Endothelial cell of umbilical vein (primary cell): ENCODE results near the gene ERBB4. TPM values are rescaled to one million over a fixed set of nuclear protein-coding genes. Genes with fewer than 3 reads are reported as not detected.

ENCODE experiments used
- BruUV-seq: library from RNA; stranded (reverse); fragments of 400-500 nt; replicated peaks from 2 replicates; lab custom pipeline; 2021; lab: Mats Ljungman, UMichigan
- CTCF ChIA-PET: fragments of 300-600, 350-600 bp; sonication (Branson Sonifier 250); formaldehyde crosslinking; loops from one replicate; lab custom pipeline; 2021; ENCODE audit warnings: antibody characterized with exemption, inconsistent platforms; lab: Charles Lee
- POLR2A ChIA-PET: fragments of 300-600, 350-600 bp; sonication (Branson Sonifier 250); formaldehyde crosslinking; loops from one replicate; lab custom pipeline; 2021; ENCODE audit warnings: antibody characterized with exemption, inconsistent platforms; lab: Charles Lee
- DNase-seq: peaks from one replicate; pipeline ENCODE4 v3.0.0-alpha.2; 2011; ENCODE audit warnings: low read depth, low spot score
- FAIRE-seq: peaks from 2 replicates; lab custom pipeline; 2011; peaks lifted over from hg19 to GRCh38; lab: Jason Lieb, UNC
- H2AFZ ChIP-seq: 2 replicates; pipeline ENCODE4 v1.6.0; 2012; ENCODE audit warnings: low read depth, low read length, control low read depth, inconsistent platforms
- H3K27ac ChIP-seq: 2 replicates; pipeline ENCODE4 v1.5.1; 2011; ENCODE audit warnings: low read depth, mild to moderate bottlenecking, control low read depth, low read length, moderate library complexity; ENCODE audit not compliant: insufficient read depth
- H3K27me3 ChIP-seq, 2 experiments: 2 replicates each; pipeline versions ENCODE4 v1.6.0 to v1.6.1; 2011; ENCODE audit warnings: low read length in 2 of 2, mixed read lengths in 1 of 2; ENCODE audit not compliant: control insufficient read depth in 2 of 2, insufficient read depth in 2 of 2
- H3K36me3 ChIP-seq, 2 experiments: 2 replicates in 1 of 2; 3 replicates in 1 of 2; pipeline ENCODE4 v1.5.1; 2011; ENCODE audit warnings: low read length in 2 of 2, mild to moderate bottlenecking in 1 of 2, moderate library complexity in 1 of 2; ENCODE audit not compliant: control insufficient read depth in 2 of 2, insufficient read depth in 2 of 2; ENCODE audit errors: extremely low read depth in 1 of 2
- H3K4me1 ChIP-seq: 3 replicates; pipeline ENCODE4 v1.5.1; 2011; ENCODE audit warnings: mild to moderate bottlenecking, low read length; ENCODE audit not compliant: control insufficient read depth, insufficient read depth; ENCODE audit errors: extremely low read depth
- H3K4me2 ChIP-seq: 2 replicates; pipeline ENCODE4 v1.6.1; 2011; ENCODE audit warnings: low read length, control low read depth, mixed read lengths; ENCODE audit not compliant: insufficient read depth
- H3K4me3 ChIP-seq, 3 experiments: fragments of 200-600 bp in 1 of 3; sonication (generic), shearing (Covaris generic) in 1 of 3; replicated peaks in 1 of 3; 2 replicates each; pipeline ENCODE4 v1.5.1; 2011 to 2016; ENCODE audit warnings: control low read depth in 3 of 3, low read length in 3 of 3, mild to moderate bottlenecking in 2 of 3, inconsistent platforms in 1 of 3, low read depth in 1 of 3, moderate library complexity in 1 of 3; ENCODE audit not compliant: insufficient read depth in 1 of 3
- H3K79me2 ChIP-seq: 2 replicates; pipeline ENCODE4 v1.6.0; 2012; ENCODE audit warnings: low read length, inconsistent platforms; ENCODE audit not compliant: control insufficient read depth, insufficient read depth
- H3K9ac ChIP-seq: replicated peaks from 2 replicates; pipeline ENCODE3; 2011; ENCODE audit warnings: low read length, control low read depth; ENCODE audit not compliant: insufficient read depth; ENCODE audit errors: extremely low read depth
- H3K9me1 ChIP-seq: replicated peaks from 3 replicates; pipeline ENCODE4 v1.6.0; 2011; ENCODE audit warnings: mild to moderate bottlenecking, low read length; ENCODE audit not compliant: control insufficient read depth, insufficient read depth; ENCODE audit errors: extremely low read depth
- H3K9me3 ChIP-seq: replicated peaks from 2 replicates; pipeline ENCODE4 v1.5.1; 2012; ENCODE audit warnings: low read length, inconsistent platforms; ENCODE audit not compliant: control insufficient read depth, insufficient read depth
- H4K20me1 ChIP-seq: replicated peaks from 2 replicates; pipeline ENCODE3; 2011; ENCODE audit warnings: mild to moderate bottlenecking, low read length; ENCODE audit not compliant: control insufficient read depth, insufficient read depth; ENCODE audit errors: extremely low read depth
- EZH2 ChIP-seq: IDR thresholded peaks from 2 replicates; pipeline ENCODE4 v1.6.1; 2012; ENCODE audit warnings: borderline replicate concordance, low read depth, mild to moderate bottlenecking, moderate library complexity, low read length, inconsistent platforms; ENCODE audit not compliant: severe bottlenecking
- FOS ChIP-seq: IDR thresholded peaks from 2 replicates; pipeline ENCODE4 v1.6.1; 2011; ENCODE audit warnings: mild to moderate bottlenecking, low read length, moderate library complexity, borderline replicate concordance; ENCODE audit not compliant: insufficient read depth
- GATA2 ChIP-seq: IDR thresholded peaks from 2 replicates; pipeline ENCODE4 v1.7.0; 2011; ENCODE audit warnings: low read depth, mild to moderate bottlenecking, moderate library complexity, mixed read lengths, low read length; ENCODE audit not compliant: insufficient read length, insufficient read depth
- JUN ChIP-seq: IDR thresholded peaks from 2 replicates; pipeline ENCODE4 v1.6.1; 2011; ENCODE audit warnings: borderline replicate concordance, low read depth; ENCODE audit not compliant: insufficient read length, insufficient read depth
- MYC ChIP-seq: IDR thresholded peaks from one replicate; pipeline ENCODE4 v1.6.1; 2011; ENCODE audit warnings: mild to moderate bottlenecking, low read depth, low read length
- POLR2A ChIP-seq: IDR thresholded peaks from 2 replicates; pipeline ENCODE4 v1.6.1; 2012; ENCODE audit warnings: low read depth, mild to moderate bottlenecking, control low read depth, low read length
- POLR2AphosphoS5 ChIP-seq: IDR thresholded peaks from 2 replicates; pipeline ENCODE4 v1.6.1; 2012; ENCODE audit warnings: low read depth, mild to moderate bottlenecking, control low read depth, low read length, moderate library complexity; ENCODE audit not compliant: insufficient read depth
- dilution Hi-C: fragments of 300-500 bp; cut with MboI; formaldehyde crosslinking; loops from one replicate; pipeline ENCODE4 v1.15.0; 2019; ENCODE audit warnings: low sequenced_read_pairs; ENCODE audit not compliant: extremely low pct_ligation_motif_present
- intact Hi-C: fragments of 100-400 bp; cut with micrococcal nuclease; formaldehyde crosslinking; loops from one replicate; pipeline ENCODE4 v1.10.0; 2022
- polyA plus RNA-seq, 4 experiments: library from polyadenylated mRNA; depleted of rRNA in 3 of 4; stranded (reverse) in 3 of 4; unstranded in 1 of 4; fragments of >200 nt; gene quantifications; 2 replicates each; pipeline versions ENCODE4 v1.2.1 to v1.2.3, GENCODE V29; 2011 to 2012; ENCODE audit warnings: missing spikeins in 1 of 4
- total RNA-seq: library from RNA; stranded (reverse); gene quantifications from 2 replicates; pipeline ENCODE4 v1.2.3, GENCODE V29; 2021
- TF ChIP-seq, protein P1 (sequence below): IDR thresholded peaks from 2 replicates; pipeline ENCODE4 v1.6.1; 2011; ENCODE audit not compliant: insufficient read depth, insufficient read length
- TF ChIP-seq, protein P2 (sequence below), 2 donors: IDR thresholded peaks; 1 replicate in 1 of 2; 2 replicates in 1 of 2; pipeline ENCODE4 v1.5.1; 2011; ENCODE audit warnings: low read length in 2 of 2, mild to moderate bottlenecking in 2 of 2, moderate library complexity in 2 of 2, control low read depth in 1 of 2, inconsistent platforms in 1 of 2, low read depth in 1 of 2; ENCODE audit not compliant: insufficient read depth in 1 of 2; ENCODE audit errors: extremely low read depth in 1 of 2

ERBB4 gene
- total and polyA plus RNA-seq, 2 donors (not counting 3 experiments of a cell fraction or from before 2014, with no cell fraction given), result 0.01 to 0.27 TPM

DNA sequence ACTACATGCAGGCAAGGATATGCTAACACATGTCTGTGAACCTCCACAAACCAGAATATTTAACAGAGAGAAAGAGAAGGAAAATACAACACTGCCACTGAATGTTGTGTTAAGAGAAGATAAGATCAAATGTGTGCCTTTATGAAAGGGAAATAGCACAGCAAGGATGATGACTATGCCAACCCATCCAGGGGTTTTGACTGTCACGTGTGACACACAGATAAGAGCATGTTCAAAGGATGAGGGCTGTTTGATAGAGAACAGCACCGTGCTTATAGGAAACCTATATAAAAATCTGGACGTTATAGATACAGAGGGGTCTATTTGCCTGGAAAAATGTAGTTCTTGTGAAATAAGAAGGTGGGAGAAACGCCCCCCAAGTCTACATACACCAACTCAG, 1070.4 kb downstream of the ERBB4 start:
- TF ChIP-seq, protein P1, sequence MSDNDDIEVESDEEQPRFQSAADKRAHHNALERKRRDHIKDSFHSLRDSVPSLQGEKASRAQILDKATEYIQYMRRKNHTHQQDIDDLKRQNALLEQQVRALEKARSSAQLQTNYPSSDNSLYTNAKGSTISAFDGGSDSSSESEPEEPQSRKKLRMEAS, result no peak
- no peak for TF ChIP-seq MYC
- no peak for TF ChIP-seq GATA2
- TF ChIP-seq JUN, result no peak
- no peak for TF ChIP-seq EZH2
- no peak for TF ChIP-seq FOS
- no peak for TF ChIP-seq POLR2AphosphoS5
- no peak for TF ChIP-seq POLR2A
- TF ChIP-seq, protein P2, sequence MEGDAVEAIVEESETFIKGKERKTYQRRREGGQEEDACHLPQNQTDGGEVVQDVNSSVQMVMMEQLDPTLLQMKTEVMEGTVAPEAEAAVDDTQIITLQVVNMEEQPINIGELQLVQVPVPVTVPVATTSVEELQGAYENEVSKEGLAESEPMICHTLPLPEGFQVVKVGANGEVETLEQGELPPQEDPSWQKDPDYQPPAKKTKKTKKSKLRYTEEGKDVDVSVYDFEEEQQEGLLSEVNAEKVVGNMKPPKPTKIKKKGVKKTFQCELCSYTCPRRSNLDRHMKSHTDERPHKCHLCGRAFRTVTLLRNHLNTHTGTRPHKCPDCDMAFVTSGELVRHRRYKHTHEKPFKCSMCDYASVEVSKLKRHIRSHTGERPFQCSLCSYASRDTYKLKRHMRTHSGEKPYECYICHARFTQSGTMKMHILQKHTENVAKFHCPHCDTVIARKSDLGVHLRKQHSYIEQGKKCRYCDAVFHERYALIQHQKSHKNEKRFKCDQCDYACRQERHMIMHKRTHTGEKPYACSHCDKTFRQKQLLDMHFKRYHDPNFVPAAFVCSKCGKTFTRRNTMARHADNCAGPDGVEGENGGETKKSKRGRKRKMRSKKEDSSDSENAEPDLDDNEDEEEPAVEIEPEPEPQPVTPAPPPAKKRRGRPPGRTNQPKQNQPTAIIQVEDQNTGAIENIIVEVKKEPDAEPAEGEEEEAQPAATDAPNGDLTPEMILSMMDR (IDR thresholded peaks at IDR 0.05; ENCODE audit: extremely low read depth in 1 of 2, insufficient read depth in 1 of 2, low read depth in 1 of 2, low read length in 2 of 2), result no peak
- Histone ChIP-seq H3K9ac (no peak overlapping the region), H3K4me1 (no peaks in the 10 kb centered on the region), H3K4me3 (no peak overlapping the region), H3K9me1 (no peaks in the 10 kb centered on the region), H3K36me3 (no peaks in the 10 kb centered on the region), H3K27ac (no peak overlapping the region), H4K20me1 (no peaks in the 10 kb centered on the region), H3K27me3 (no peaks in the 10 kb centered on the region), H2AFZ (no peak overlapping the region), H3K4me2 (no peak overlapping the region), H3K9me3 (no peaks in the 10 kb centered on the region), H3K79me2 (no peaks in the 10 kb centered on the region)
- dilution Hi-C loops (no loop called here), intact Hi-C loops (no loop called here)
- no TSS peak for BruUV-seq
- FAIRE-seq (no peak), DNase-seq (no peak)
- ChIA-PET POLR2A (no interaction called here), CTCF (no interaction called here)
